ENCODE data around the gene PLEKHA4. TPM values are rescaled to one million over a fixed set of nuclear protein-coding genes. Genes with fewer than 3 reads are reported as not detected.

Gene PLEKHA4
- total and polyA plus RNA-seq, 10 of the 15 experiments (the other 5 are each of a cell fraction or from before 2014, with no cell fraction given), result 0.13 to 10.0 (median 6.4) TPM; not detected in 1

GRCh38 chr19:48913114-48913889, 44.9 kb upstream of the PLEKHA4 start:
- FAIRE-seq, result no peak
- ChIA-PET SMC1A (ENCODE audit: uncharacterized antibody, unreplicated experiment) (interaction anchor here (1.2 kb wide), 1 partner anchor 12 kb away, joined by 4 read pairs; no protein-coding TSS in a partner anchor), CTCF (no interaction called here), RAD21 (ENCODE audit: unreplicated experiment) (no interaction called here), POLR2A (no interaction called here)
- peak; percentile 73 for ATAC-seq
- Histone ChIP-seq H3K4me3 (no peak overlapping the region), H3K4me2 (ENCODE audit: control insufficient read depth, insufficient read depth) (no peak overlapping the region), H3K9me3 (replicated peaks; ENCODE audit: control insufficient read depth, insufficient read depth, low read length) (no peaks in the 10 kb centered on the region; the same call in 1 of the 3 replicates), H3K4me1 (ENCODE audit: control insufficient read depth, insufficient read depth, low read length) (peaks cover 13% of the 10 kb centered on the region), H3K27ac (ENCODE audit: control insufficient read depth, insufficient read depth) (no peak overlapping the region), H3K79me2 (ENCODE audit: control insufficient read depth, insufficient read depth, low read length) (no peaks in the 10 kb centered on the region), H2AFZ (ENCODE audit: control insufficient read depth, low read depth, low read length) (no peak overlapping the region), H4K20me1 (ENCODE audit: control insufficient read depth, insufficient read depth) (no peaks in the 10 kb centered on the region), H3K36me3 (ENCODE audit: control insufficient read depth in 2 of 2, insufficient read depth in 2 of 2, low read length in 1 of 2) (peaks cover 10 to 25% of the 10 kb centered on the region in 2 experiments), H3K27me3 (replicated peaks in 1 of 2; ENCODE audit: control insufficient read depth in 2 of 2, insufficient read depth in 2 of 2, low read length in 1 of 2) (no peaks in the 10 kb centered on the region), H3K9ac (ENCODE audit: control insufficient read depth, insufficient read depth, low read length) (no peak overlapping the region)
- intact Hi-C loops (cut with micrococcal nuclease; ENCODE audit: unreplicated experiment), result no loop called here
- no peak for DNase-seq (ENCODE audit: low read depth, low spot score)
- BruUV-seq (replicated peaks), result TSS peak; percentile 43
- in situ Hi-C loops (cut with MboI), result no loop called here
- 98% methylated on average over 9 of the region's 9 CpGs for WGBS (ENCODE audit: insufficient coverage, insufficient replicate concordance, low lambda C conversion rate, missing lambda C conversion rate)
- TF ChIP-seq MTA2 (IDR thresholded peaks at IDR 0.05; ENCODE audit: low read depth), result no peak
- TF ChIP-seq SMARCA5 (IDR thresholded peaks at IDR 0.05), result no peak
- TF ChIP-seq E2F4 (IDR thresholded peaks at IDR 0.05; ENCODE audit: low read depth, low read length), result no peak
- peak; percentile 55 for TF ChIP-seq IKZF1 (conservative IDR thresholded peaks at IDR 0.05)
- no peak for TF ChIP-seq PRDM15 (CRISPR knock-in tag; IDR thresholded peaks at IDR 0.05)
- peak; percentile 96 for TF ChIP-seq SIX5 (IDR thresholded peaks at IDR 0.05; ENCODE audit: low read depth, low read length, severe bottlenecking)
- TF ChIP-seq SKIL (IDR thresholded peaks at IDR 0.05; ENCODE audit: low read depth, poor library complexity, severe bottlenecking), result no peak
- no peak for TF ChIP-seq MEF2A (IDR thresholded peaks at IDR 0.05; ENCODE audit: insufficient read depth, low read depth, low read length)
- no peak for TF ChIP-seq ATF2 (IDR thresholded peaks at IDR 0.05; ENCODE audit: low read length)
- no peak for TF ChIP-seq BRCA1 (IDR thresholded peaks at IDR 0.05; ENCODE audit: low read depth, low read length)
- TF ChIP-seq RUNX3 (IDR thresholded peaks at IDR 0.05; ENCODE audit: low read length), result no peak
- TF ChIP-seq DPF2 (IDR thresholded peaks at IDR 0.05), result no peak
- TF ChIP-seq MTA3 (IDR thresholded peaks at IDR 0.05; ENCODE audit: borderline replicate concordance, low read length), result no peak
- no peak for TF ChIP-seq HDAC6 (IDR thresholded peaks at IDR 0.05; ENCODE audit: unreplicated experiment)
- peak; percentile 77; the same call in 1 of the 2 replicates for TF ChIP-seq TARDBP (IDR thresholded peaks at IDR 0.05; ENCODE audit: borderline replicate concordance)
- peak; percentile 47; the same call in 1 of the 2 replicates for TF ChIP-seq CREM (IDR thresholded peaks at IDR 0.05; ENCODE audit: low read depth)
